Tibial artery (tissue), 4 donors: ENCODE measurements around the gene FANCC.
A peak's percentile ranks its signal among the peaks of the same experiment; 100 is the strongest.

ENCODE experiments used
- DNase-seq, 2 donors: peaks; one replicate each; pipeline ENCODE4 v3.0.0-alpha.2; 2019
- H3K27ac ChIP-seq, 2 donors: fragments of 200-600 bp; sonication (generic) in 1 of 2; 1 replicate in 1 of 2; 2 replicates in 1 of 2; pipeline ENCODE4 v1.5.1; 2018 to 2019; ENCODE audit warnings: mild to moderate bottlenecking in 1 of 2
- H3K27me3 ChIP-seq, 2 donors: fragments of 200-600 bp; sonication (generic) in 1 of 2; one replicate each; pipeline versions ENCODE4 v1.5.1 to v1.6.0; 2016 to 2019
- H3K36me3 ChIP-seq, 3 donors: fragments of 200-600 bp; sonication (generic) in 2 of 3; one replicate each; pipeline ENCODE4 v1.5.1; 2016 to 2019; ENCODE audit warnings: mild to moderate bottlenecking in 2 of 3
- H3K4me1 ChIP-seq, 4 donors: fragments of 200-600 bp; sonication (generic) in 2 of 4; 1 replicate in 3 of 4; 2 replicates in 1 of 4; pipeline ENCODE4 v1.5.1; 2016 to 2019
- H3K4me3 ChIP-seq, 2 donors: fragments of 200-600 bp; sonication (generic) in 1 of 2; 1 replicate in 1 of 2; 2 replicates in 1 of 2; pipeline ENCODE4 v1.5.1; 2018 to 2019; ENCODE audit warnings: mild to moderate bottlenecking in 2 of 2
- H3K9me3 ChIP-seq, 3 donors: fragments of 200-600 bp; sonication (generic) in 1 of 3; one replicate each; pipeline ENCODE4 v1.5.1; 2016 to 2019
- CTCF ChIP-seq, 2 experiments: fragments of 200-600 bp in 1 of 2; fragments of 450-650 bp in 1 of 2; IDR thresholded peaks; one replicate each; pipeline ENCODE4 v1.5.1; 2017 to 2019; ENCODE audit warnings: antibody characterized with exemption in 2 of 2, mild to moderate bottlenecking in 1 of 2, moderate library complexity in 1 of 2
- intact Hi-C: fragments of 100-400 bp; cut with DNase I; formaldehyde crosslinking; loops from one replicate; pipeline ENCODE4 v1.15.0; 2023; ENCODE audit warnings: low total_unique reads

The FANCC gene

DNA sequence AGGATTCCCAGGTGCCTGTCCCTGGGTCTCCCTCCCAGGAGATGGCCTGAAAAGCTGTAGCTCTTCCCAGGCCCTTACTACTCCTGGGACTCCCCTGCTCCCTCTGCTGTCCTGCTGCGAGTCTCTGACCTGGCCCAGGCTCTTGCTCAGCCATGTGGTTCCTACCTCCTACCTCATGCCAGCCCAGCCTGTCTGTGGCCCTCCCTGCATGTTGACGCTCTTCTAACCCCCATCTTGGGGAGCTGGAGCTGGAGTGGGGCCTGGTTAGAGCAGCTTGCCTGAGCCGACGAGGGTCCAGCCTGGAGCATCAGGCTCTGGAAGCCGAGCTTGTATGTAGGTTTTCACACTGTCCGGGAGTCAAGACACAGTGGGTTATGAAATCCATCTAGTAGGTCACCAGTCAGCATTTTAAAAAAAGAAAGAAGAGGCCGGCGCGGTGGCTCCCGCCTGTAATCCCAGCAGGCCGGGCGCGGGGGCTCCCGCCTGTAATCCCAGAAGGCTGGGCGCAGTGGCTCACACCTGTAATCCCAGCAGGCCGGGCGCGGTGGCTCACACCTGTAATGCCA, 244.4 kb downstream of the FANCC start:
- peak overlapping the region; percentile 69 to 93 for H3K27ac ChIP-seq
- H3K9me3 ChIP-seq = no peaks in the 10 kb centered on the region
- H3K4me1 ChIP-seq = peaks cover 0 to 100% (median 83%) of the 10 kb centered on the region in 4 donors
- H3K27me3 ChIP-seq = no peaks in the 10 kb centered on the region
- peak in 1 of 2 donors; percentile 19 for DNase-seq
- intact Hi-C loops = no loop called here
- peak overlapping the region in 1 of 2 donors; percentile 2 for H3K4me3 ChIP-seq
- peak in 1 of 2 experiments; percentile 22 for TF ChIP-seq CTCF (IDR thresholded peaks at IDR 0.05)
- H3K36me3 ChIP-seq = peaks cover 18 to 27% (median 23%) of the 10 kb centered on the region in 3 donors

DNA sequence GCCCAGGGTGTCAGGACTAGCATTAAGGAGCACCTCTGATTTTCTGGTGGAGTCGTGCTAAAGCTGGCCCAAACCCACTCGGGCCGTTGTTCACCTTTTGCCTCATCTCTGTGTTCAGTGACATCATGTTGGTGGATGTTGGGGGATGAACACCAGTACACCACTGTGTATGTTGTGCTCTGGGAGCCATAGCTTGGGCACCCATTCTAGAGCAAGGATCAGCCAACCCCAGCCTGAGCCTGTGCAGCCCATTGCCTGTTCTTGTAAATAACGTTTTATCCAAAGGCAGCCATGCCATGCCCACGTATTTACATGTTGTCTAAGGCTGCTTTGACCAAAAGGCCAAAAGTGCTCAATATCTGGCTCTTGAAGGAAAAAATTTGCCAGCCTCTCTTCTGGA, 245.6 kb downstream of the FANCC start:
- no peak for DNase-seq
- TF ChIP-seq CTCF (IDR thresholded peaks at IDR 0.05) = no peak
- Histone ChIP-seq H3K4me1 (peaks cover 0 to 100% (median 81%) of the 10 kb centered on the region in 4 donors), H3K27ac (peak overlapping the region; percentile 69 to 93), H3K9me3 (no peaks in the 10 kb centered on the region), H3K27me3 (no peaks in the 10 kb centered on the region), H3K36me3 (peaks cover 18 to 30% (median 23%) of the 10 kb centered on the region in 3 donors), H3K4me3 (no peak overlapping the region)
- intact Hi-C loops = no loop called here

GRCh38 chr9:95071450-95071849, 246.1 kb downstream of the FANCC start:
- no peak for DNase-seq
- Histone ChIP-seq H3K4me1 (peaks cover 0 to 100% (median 79%) of the 10 kb centered on the region in 4 donors), H3K36me3 (peaks cover 18 to 35% (median 26%) of the 10 kb centered on the region in 3 donors)

GRCh38 chr9:95070549-95071021, 246.9 kb downstream of the FANCC start:
- Histone ChIP-seq H3K27me3 (no peaks in the 10 kb centered on the region), H3K27ac (peak overlapping the region; percentile 83 to 93), H3K9me3 (no peaks in the 10 kb centered on the region), H3K36me3 (peaks cover 13 to 30% (median 26%) of the 10 kb centered on the region in 3 donors), H3K4me1 (peaks cover 0 to 100% (median 76%) of the 10 kb centered on the region in 4 donors), H3K4me3 (no peak overlapping the region)
- TF ChIP-seq CTCF (IDR thresholded peaks at IDR 0.05) = no peak
- intact Hi-C loops = no loop called here
- no peak for DNase-seq

More at GRCh38 chr9:95071450-95071849, 246.1 kb downstream of the FANCC start:
- no peaks in the 10 kb centered on the region for H3K9me3 ChIP-seq
- no peak for TF ChIP-seq CTCF (IDR thresholded peaks at IDR 0.05)
- no peaks in the 10 kb centered on the region for H3K27me3 ChIP-seq
- intact Hi-C loops = no loop called here
- H3K4me3 ChIP-seq = no peak overlapping the region
- H3K27ac ChIP-seq = peak overlapping the region; percentile 69 to 93

DNA sequence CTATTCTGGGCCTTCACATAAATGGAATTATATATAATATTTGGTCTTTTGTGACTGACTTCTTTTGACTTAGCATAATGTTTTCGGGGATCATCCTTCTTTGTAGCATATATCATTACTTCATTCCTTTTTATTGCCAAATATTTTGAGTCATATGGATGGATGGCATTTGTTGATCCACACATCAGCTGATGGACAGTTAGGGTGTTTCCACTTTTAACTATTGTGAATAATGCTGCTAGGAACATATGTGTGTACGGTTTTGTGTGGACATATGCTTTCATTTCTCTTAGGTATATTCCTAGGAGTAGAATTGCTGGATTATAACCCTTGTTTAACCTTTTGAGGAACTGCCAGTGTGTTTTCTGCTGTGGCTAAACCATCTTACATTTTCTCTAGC, 249.6 kb downstream of the FANCC start:
- no peak overlapping the region for H3K4me3 ChIP-seq
- no peak for DNase-seq
- peaks cover 24 to 46% (median 31%) of the 10 kb centered on the region in 3 donors for H3K36me3 ChIP-seq
- H3K27me3 ChIP-seq = no peaks in the 10 kb centered on the region
- intact Hi-C loops = no loop called here
- H3K4me1 ChIP-seq = peaks cover 0 to 100% (median 81%) of the 10 kb centered on the region in 4 donors
- no peak for TF ChIP-seq CTCF (IDR thresholded peaks at IDR 0.05)
- no peaks in the 10 kb centered on the region for H3K9me3 ChIP-seq
- H3K27ac ChIP-seq = peak overlapping the region; percentile 83 to 93
